Astrocyte (in vitro differentiated cells and primary cell): ENCODE measurements around the gene UQCC2.

Experiments
- EZH2 ChIP-seq: IDR thresholded peaks from 2 replicates; pipeline ENCODE4 v1.6.1; 2012; ENCODE audit warnings: mild to moderate bottlenecking, low read length, inconsistent platforms; ENCODE audit not compliant: insufficient read depth
- TF ChIP-seq, protein P1 (sequence below): IDR thresholded peaks from 2 replicates; pipeline ENCODE4 v1.5.1; 2011; ENCODE audit warnings: low read depth, mild to moderate bottlenecking, inconsistent platforms, low read length, moderate library complexity; ENCODE audit not compliant: insufficient read depth

DNA sequence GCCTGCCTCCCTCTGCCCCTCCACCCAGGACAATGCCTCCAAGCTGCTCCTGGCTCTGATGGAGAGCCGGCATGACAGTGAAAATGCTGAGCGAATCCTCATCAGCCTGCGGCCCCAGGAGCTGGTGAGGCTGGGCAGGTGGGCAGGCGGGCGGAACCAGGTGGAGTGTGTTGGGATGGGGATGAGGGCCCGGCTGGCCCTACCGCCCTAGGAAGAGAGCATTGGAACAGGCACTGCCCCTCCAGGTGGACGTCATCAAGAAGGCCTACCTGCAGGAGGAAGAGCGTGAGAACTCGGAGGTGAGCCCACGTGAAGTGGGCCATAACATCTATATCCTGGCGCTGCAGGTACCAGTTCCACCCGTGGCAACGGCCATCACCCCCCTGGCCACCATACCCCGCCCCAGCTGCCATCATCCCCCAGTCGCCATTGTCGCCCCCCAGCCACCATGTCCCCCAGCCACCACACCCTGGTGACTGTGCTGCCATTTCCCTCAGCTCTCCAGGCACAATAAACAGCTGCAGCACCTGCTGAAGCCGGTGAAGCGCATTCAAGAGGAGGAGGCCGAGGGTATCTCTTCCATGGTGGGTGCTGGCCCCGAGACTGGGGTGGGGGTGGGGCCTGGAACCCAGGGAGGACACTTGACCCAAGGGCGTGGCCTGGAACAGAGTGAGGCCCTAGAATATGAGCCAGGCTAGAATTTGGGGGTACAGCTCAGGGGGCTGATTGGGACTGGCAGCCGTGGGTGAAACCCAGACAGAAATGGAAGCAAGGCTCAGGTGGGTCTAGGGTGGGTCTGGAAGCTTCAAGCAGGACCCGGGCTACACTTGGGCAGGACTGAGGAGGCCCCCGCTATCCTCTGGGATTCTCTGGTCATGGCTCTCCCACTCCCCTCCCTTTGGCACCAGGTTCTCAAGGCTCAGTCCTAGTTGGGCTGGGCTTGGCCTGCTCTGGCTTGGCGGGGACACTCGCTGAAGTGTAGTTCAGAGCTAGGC, 24.2 kb downstream of the UQCC2 start:
- TF ChIP-seq, protein P1, sequence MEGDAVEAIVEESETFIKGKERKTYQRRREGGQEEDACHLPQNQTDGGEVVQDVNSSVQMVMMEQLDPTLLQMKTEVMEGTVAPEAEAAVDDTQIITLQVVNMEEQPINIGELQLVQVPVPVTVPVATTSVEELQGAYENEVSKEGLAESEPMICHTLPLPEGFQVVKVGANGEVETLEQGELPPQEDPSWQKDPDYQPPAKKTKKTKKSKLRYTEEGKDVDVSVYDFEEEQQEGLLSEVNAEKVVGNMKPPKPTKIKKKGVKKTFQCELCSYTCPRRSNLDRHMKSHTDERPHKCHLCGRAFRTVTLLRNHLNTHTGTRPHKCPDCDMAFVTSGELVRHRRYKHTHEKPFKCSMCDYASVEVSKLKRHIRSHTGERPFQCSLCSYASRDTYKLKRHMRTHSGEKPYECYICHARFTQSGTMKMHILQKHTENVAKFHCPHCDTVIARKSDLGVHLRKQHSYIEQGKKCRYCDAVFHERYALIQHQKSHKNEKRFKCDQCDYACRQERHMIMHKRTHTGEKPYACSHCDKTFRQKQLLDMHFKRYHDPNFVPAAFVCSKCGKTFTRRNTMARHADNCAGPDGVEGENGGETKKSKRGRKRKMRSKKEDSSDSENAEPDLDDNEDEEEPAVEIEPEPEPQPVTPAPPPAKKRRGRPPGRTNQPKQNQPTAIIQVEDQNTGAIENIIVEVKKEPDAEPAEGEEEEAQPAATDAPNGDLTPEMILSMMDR: no peak
- TF ChIP-seq EZH2: no peak
